ENCODE data around the gene CATSPER1. TPM values are rescaled to one million over a fixed set of nuclear protein-coding genes. Genes with fewer than 3 reads are reported as not detected.

CATSPER1 gene
- total RNA-seq, 1 donor, result not detected

- H3K4me3 ChIP-seq (ENCODE audit: low read depth, low read length), result no peak overlapping the region
- no peak for DNase-seq (ENCODE audit: low read depth)
- TF ChIP-seq, protein P1, sequence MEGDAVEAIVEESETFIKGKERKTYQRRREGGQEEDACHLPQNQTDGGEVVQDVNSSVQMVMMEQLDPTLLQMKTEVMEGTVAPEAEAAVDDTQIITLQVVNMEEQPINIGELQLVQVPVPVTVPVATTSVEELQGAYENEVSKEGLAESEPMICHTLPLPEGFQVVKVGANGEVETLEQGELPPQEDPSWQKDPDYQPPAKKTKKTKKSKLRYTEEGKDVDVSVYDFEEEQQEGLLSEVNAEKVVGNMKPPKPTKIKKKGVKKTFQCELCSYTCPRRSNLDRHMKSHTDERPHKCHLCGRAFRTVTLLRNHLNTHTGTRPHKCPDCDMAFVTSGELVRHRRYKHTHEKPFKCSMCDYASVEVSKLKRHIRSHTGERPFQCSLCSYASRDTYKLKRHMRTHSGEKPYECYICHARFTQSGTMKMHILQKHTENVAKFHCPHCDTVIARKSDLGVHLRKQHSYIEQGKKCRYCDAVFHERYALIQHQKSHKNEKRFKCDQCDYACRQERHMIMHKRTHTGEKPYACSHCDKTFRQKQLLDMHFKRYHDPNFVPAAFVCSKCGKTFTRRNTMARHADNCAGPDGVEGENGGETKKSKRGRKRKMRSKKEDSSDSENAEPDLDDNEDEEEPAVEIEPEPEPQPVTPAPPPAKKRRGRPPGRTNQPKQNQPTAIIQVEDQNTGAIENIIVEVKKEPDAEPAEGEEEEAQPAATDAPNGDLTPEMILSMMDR (IDR thresholded peaks at IDR 0.05; ENCODE audit: insufficient read depth, low read length), result no peak
These were observed 17.7 kb downstream of the CATSPER1 start for GRCh38 chr11:66008468-66009101.

DNA sequence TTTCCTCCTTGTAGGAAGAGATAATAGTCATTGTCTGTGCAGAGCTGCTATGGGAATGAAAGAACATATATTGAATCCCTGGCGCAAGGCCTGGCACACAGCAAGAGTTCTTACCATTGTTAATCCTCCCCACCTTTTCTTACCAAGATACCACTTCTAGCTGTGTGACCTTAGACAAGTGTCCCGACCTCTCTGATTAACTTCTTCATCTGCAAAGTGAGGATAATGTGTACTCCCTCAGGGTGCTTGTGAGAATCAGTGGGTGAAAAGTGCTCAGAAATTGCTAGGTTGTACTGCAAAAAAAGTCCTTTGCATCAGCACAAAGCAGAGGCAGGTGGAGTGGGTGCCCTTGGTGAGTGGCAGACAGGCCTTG lies 18.2 kb downstream of the CATSPER1 start:
- H3K4me3 ChIP-seq (ENCODE audit: low read depth, low read length), result no peak overlapping the region
- TF ChIP-seq, protein P1 (IDR thresholded peaks at IDR 0.05; ENCODE audit: insufficient read depth, low read length), result no peak
- no peak for DNase-seq (ENCODE audit: low read depth)

GRCh38 chr11:66007201-66007634 lies 19.1 kb downstream of the CATSPER1 start:
- H3K4me3 ChIP-seq (ENCODE audit: low read depth, low read length), result no peak overlapping the region
- DNase-seq (ENCODE audit: low read depth), result peak; percentile 10
- TF ChIP-seq, protein P1 (IDR thresholded peaks at IDR 0.05; ENCODE audit: insufficient read depth, low read length), result no peak

GRCh38 chr11:66006891-66007176 lies 19.4 kb downstream of the CATSPER1 start:
- no peak for DNase-seq (ENCODE audit: low read depth)
- H3K4me3 ChIP-seq (ENCODE audit: low read depth, low read length), result no peak overlapping the region

DNA sequence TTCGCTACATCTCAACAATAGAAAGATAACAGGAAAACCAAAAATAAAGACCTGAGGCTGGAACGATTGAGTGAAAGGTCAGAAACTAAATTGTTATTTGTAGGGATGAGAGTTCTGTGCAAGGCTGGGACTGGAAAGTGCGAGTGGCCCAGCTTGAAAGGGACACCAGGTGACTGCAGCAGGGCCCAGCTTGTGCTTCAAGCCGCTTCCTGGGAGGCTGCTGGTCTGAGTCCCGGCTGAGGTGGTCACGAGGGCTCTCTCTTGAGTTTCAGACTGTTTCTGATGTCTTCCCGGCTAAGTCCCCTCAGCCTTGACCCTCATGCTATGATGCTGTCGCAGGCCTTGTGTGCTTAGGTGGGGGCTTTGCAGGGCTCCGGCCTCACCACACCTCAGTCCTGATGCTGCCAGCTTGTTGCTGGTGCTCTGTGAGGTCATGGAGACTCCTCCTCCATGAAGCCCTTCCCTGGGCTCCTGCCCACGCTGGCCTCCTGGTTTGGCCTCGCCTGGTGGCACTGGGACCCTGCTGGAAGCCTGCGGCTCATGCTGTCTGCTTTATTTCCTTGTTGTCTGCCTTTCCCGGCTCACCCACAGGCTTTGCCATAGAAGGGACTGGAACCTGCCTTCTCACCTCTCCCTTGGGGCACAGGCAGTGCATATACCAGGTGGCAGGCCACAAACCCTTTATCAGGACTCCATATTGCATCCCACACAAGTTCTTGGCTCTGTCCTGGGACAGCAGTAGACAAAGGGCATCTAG lies 20.0 kb downstream of the CATSPER1 start:
- H3K4me3 ChIP-seq (ENCODE audit: low read depth, low read length), result no peak overlapping the region
- DNase-seq (ENCODE audit: low read depth), result no peak
- TF ChIP-seq, protein P1 (IDR thresholded peaks at IDR 0.05; ENCODE audit: insufficient read depth, low read length), result no peak

More at GRCh38 chr11:66006891-66007176, 19.4 kb downstream of the CATSPER1 start:
- TF ChIP-seq, protein P1 (IDR thresholded peaks at IDR 0.05; ENCODE audit: insufficient read depth, low read length), result no peak

DNA sequence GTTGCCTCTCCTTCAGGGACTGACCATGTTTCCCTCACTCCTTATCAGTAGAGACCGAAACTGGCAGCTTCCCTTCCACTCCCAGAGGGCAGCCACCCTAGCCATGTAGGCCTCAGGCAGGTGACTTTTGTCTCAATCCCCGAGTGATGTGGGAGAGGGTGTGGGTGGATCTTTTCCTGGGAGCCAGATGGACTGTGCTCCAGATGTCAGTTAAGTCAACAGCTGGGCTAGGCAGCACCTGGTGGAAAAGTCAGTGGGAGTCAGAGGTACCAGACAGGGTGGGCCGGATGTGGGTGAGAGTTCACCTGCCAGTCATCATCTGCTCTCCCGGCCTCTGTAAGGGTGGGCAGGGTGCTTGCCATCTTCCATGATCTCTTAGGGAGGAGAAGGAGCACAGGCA lies 22.1 kb downstream of the CATSPER1 start:
- TF ChIP-seq, protein P1 (IDR thresholded peaks at IDR 0.05; ENCODE audit: insufficient read depth, low read length), result no peak
- H3K4me3 ChIP-seq (ENCODE audit: low read depth, low read length), result no peak overlapping the region
- DNase-seq (ENCODE audit: low read depth), result no peak

Data from fibroblast of the aortic adventitia (primary cell).